GM10248 (cell line): ENCODE results near the gene CDNF.

ENCODE experiments used
- CTCF ChIA-PET: fragments of 300-600 bp; sonication (Branson Sonifier 250); formaldehyde crosslinking; extraction: SDS; loops from one replicate; lab custom pipeline; 2021; ENCODE audit warnings: antibody characterized with exemption; lab: Yijun Ruan, JAX
- POLR2A ChIA-PET: fragments of 350-650 bp; sonication (Branson Sonifier 250); formaldehyde crosslinking; extraction: SDS; loops from one replicate; lab custom pipeline; 2020; ENCODE audit warnings: antibody characterized with exemption; lab: Yijun Ruan, JAX
- DNase-seq: peaks from one replicate; pipeline ENCODE4 v3.0.0; 2012; ENCODE audit errors: extremely low spot score
- TF ChIP-seq, protein P1 (sequence below): IDR thresholded peaks from 2 replicates; pipeline ENCODE4 v1.5.1; 2012; ENCODE audit warnings: mild to moderate bottlenecking, low read depth; ENCODE audit errors: extremely low read depth, missing control alignments, control extremely low read depth

CDNF gene

DNA sequence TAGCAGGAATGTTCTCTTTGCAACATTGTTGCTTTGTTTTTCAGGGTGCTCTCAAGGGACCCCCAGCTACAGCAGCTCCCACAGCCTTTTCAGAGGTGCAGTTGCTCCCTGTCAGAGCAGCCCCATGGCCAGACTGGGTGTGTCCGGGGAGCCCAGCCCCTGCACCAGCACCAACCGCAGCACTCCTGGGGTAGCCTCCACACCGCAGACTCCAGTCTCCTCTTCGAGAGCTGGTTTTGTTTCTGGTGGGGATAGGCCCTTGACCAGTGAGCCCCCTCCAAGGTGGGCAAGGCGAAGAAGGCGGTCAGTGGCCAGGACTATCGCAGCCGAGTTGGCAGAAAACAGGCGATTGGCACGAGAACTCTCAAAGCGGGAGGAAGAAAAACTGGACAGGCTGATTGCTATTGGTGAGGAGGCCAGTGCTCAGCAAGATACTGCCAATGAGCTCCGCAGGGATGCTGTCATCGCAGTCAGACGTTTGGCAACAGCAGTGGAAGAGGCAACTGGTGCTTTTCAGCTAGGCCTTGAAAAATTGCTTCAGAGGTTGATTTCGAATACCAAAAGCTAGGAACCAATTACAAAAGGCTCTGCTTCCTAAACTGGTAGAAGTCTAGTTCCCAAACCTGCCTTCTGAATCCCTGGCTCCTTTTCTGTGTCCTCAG is 5.6 kb upstream of the CDNF start:
- DNase-seq: no peak
- POLR2A ChIA-PET: no interaction called here
- CTCF ChIA-PET: interaction anchor here (1.0 to 1.6 kb wide), 4 partner anchors 8 to 60 kb away, joined by 3 to 6 read pairs (median 4); no protein-coding TSS in a partner anchor
- TF ChIP-seq, protein P1, sequence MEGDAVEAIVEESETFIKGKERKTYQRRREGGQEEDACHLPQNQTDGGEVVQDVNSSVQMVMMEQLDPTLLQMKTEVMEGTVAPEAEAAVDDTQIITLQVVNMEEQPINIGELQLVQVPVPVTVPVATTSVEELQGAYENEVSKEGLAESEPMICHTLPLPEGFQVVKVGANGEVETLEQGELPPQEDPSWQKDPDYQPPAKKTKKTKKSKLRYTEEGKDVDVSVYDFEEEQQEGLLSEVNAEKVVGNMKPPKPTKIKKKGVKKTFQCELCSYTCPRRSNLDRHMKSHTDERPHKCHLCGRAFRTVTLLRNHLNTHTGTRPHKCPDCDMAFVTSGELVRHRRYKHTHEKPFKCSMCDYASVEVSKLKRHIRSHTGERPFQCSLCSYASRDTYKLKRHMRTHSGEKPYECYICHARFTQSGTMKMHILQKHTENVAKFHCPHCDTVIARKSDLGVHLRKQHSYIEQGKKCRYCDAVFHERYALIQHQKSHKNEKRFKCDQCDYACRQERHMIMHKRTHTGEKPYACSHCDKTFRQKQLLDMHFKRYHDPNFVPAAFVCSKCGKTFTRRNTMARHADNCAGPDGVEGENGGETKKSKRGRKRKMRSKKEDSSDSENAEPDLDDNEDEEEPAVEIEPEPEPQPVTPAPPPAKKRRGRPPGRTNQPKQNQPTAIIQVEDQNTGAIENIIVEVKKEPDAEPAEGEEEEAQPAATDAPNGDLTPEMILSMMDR: no peak

DNA sequence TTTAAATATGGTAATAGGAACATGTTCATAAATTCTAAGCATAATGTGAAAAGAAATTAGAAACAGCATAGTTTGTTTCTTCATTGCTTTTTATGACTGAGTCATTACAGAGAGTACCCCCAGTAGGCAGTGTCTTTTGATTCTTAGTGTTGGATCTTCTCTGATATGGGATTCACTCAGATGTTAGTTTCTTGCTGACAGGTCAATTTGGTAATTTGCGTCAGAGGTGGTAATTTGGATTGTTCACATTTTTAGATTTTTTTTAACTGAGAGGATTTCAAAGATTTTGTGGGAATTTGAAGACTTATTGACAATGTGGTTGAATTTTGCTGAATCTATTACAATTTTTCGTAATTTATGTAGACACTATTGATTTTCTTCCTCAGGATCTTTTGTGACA is 2.3 kb upstream of the CDNF start:
- TF ChIP-seq, protein P1: no peak
- ChIA-PET CTCF (no interaction called here), POLR2A (no interaction called here)
- DNase-seq: no peak

DNA sequence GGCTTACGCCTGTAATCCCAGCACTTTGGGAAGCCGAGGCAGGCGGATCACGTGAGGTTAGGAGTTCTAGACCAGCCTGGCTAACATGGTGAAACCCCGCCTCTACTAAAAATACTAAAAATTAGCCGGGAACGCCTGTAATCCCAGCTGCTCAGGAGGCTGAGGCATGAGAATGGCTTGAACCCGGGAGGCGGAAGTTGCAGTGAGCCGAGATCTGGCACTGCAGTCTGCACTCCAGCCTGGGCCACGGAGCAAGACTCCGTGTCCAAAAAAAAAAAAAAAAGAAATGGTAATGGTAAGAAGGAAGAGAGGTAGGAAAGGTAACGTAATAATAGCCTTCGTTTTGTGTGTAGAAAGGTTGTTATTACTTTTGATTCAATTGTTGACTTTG is 1.5 kb upstream of the CDNF start:
- TF ChIP-seq, protein P1: no peak
- POLR2A ChIA-PET: interaction anchor here (0.7 kb wide), 1 partner anchor 118 kb away, joined by 8 read pairs; no protein-coding TSS in a partner anchor
- CTCF ChIA-PET: interaction anchor here (1.0 to 2.7 kb wide), 3 partner anchors 9 to 303 kb away, joined by 3 to 17 read pairs (median 15); no protein-coding TSS in a partner anchor
- DNase-seq: no peak

DNA sequence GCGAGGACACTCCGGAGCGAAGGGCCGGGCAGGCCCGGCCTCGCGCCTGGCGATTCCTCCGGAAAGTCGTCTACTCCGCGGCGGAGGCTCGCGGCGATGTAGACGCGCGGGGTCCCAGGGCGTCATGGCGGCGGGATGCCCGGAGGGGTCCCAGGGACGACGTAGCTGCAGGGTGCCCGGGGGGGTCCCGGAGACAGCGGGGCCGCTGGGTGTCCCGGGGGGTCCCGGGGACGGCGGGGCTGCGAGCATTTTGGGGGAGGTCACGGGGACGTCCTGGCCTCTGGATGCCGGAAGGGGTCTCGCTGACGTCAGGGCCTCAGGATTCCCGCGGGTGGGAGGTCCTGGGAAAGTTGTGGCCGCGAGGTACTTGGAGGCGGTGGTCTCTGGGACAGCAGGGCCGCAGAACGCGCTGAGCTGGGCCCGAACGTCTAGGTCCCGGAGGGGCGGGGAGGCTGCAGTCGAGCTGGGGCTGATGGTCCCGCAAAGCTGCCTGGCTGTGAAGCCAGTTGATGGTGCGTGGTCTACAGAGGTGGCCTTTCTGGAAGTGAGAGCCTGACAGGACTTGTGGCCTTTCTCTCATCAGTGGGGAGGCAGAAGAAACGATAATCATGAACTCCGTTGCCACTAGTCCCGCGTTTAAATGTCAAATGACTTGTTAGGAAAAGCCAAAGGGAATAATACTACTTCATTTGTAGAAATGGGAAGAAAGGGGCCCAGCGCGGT is 906 bp upstream of the CDNF start:
- DNase-seq: peak; percentile 39
- ChIA-PET CTCF (interaction anchor here (0.8 to 2.8 kb wide), 10 partner anchors 9 to 340 kb away, joined by 3 to 17 read pairs (median 4); partner anchors contain the start of genes MEIG1 and SUV39H2), POLR2A (interaction anchor here (0.7 to 1.2 kb wide), 5 partner anchors 9 to 653 kb away, joined by 4 to 8 read pairs (median 5); partner anchors contain the start of gene SUV39H2)
- TF ChIP-seq, protein P1: no peak

DNA sequence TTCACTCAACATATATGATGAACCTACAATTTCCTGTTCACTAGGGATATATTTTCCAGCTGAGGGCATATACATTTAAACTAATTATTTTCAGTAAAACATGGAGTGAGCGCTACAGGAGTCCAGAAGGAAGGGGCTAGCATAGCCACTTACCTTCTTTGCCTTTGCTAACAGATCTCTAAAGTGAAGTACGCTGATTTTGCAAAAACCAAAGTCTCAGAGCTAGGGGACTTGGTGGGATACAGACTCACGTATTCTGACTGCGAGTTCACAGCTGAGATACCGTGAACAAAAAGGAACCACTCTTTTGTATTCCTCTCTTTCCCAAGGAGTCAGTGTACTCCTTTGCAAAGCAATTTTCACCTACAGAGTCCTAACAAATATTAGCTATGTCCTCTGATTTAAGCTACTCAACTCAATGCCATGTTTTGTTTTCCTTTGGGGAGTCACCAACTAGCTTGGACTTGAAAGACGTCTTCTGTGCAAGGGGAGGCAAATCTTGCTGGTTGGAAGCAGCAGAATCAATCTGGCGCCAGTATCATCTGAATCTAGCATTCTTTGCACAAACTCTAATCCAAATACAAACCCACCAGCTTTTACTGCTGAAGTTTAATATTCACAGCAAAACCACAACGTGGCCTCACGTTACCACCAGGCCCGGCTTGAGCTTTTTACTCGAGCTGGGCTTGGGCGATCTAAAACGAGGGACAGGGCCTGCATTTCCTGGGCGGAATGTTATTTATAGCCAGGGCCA is 657 bp downstream of the CDNF start:
- CTCF ChIA-PET: interaction anchor here (0.8 to 3.1 kb wide), 15 partner anchors 8 to 339 kb away, joined by 3 to 17 read pairs (median 4); partner anchors contain the start of genes MEIG1 and SUV39H2
- DNase-seq: no peak
- TF ChIP-seq, protein P1: no peak
- POLR2A ChIA-PET: interaction anchor here (1.2 to 1.5 kb wide), 3 partner anchors 11 to 652 kb away, joined by 4 to 5 read pairs (median 5); no protein-coding TSS in a partner anchor

DNA sequence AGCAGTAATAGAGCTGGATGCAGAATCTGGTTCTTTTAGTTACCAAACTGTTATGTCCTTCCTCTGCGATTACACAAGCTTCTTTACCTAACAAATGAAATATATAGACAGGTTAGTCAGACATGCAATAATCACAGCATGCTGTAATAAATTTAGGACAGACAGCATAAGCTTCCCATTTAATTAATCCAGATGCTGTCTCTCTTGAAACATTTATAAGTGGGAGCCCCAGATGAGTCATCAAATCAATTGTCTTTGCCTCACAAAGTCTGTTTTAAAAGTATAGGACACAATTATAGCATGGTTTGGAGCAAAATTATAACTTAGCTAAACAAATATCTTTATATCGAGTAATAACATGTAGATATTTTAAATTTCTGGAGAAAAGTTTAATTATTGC is 1.6 kb downstream of the CDNF start:
- POLR2A ChIA-PET: no interaction called here
- CTCF ChIA-PET: interaction anchor here (1.2 to 3.1 kb wide), 5 partner anchors 9 to 338 kb away, joined by 3 to 16 read pairs (median 7); no protein-coding TSS in a partner anchor
- TF ChIP-seq, protein P1: no peak
- no peak for DNase-seq
